DMS53 treated with DMSO at 0.1 percent for 48 hours (cell line): ENCODE measurements around the gene ABCD1.
"Not testable (repeated sequence)": the region's sequence is repeated elsewhere in the genome, so short reads cannot be mapped to it uniquely, and the experiment has no call there.

ENCODE experiments used
- DNase-seq: peaks from one replicate; lab custom pipeline; 2025; ENCODE audit not compliant: unreplicated experiment; lab: John Stamatoyannopoulos, UW

The ABCD1 gene

DNA sequence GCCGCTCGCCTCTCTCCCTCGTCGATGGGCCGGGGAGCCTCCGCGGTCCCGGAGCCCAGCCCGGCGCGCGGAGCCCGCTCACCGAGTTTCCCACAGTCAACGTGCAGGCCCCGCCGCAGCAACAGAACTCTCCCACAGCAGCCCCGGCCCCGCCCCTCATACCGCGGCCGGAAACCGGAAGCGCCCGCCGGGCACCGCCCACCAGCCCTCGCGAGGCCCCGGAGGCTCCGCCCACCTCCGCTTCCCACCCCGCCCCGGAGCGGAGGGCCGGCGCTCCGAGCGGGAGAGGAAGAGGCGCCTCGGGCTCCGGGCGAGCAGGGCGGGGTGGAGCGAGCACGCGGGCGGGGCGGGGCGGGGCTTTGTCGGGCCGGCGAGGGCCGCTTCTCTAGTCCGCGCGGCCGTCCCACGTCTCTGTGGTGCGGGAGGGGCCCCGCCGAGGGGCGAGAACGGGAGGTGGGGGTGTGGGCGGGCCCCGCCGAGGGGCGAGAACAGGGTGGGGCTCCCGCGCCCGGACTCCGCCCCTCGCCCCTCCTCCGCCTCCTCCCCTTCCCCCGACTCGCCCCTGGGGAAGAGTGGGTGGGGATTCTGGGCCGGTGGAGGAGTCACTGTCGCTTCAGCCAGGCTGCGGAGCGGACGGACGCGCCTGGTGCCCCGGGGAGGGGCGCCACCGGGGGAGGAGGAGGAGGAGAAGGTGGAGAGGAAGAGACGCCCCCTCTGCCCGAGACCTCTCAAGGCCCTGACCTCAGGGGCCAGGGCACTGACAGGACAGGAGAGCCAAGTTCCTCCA is at the start of gene ABCD1, which contains the start of gene BCAP31:
Gene ABCD1, plus strand, starts transcription at position 605 of the 787 bp plus-strand sequence. CDS start 411 bp downstream, outside the sequence.
Gene BCAP31, minus strand, starts transcription at position 136 of the 787 bp plus-strand sequence. CDS start 1,143 bp downstream, outside the sequence.
- DNase-seq, result peak; percentile 71

DNA sequence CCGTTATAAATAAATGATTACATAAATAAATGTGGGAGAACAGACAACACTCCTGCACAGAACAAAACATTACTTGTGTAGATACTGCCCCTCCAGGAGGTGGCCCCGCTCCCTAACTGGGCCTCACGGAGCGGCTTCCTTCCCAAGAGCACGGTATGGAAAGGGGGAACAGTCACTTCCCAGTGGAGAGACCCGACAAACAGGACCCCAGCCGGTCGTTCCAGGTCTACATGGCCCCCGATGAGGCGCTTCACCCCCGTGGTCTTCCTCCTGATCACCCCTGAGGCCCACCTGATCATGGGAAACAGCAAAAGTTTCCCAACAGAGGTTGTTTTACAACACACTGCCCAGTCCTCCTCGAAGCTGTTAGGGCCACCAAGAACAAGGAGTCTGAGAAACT is 43.5 kb upstream of the ABCD1 start:
- DNase-seq, result no peak

DNA sequence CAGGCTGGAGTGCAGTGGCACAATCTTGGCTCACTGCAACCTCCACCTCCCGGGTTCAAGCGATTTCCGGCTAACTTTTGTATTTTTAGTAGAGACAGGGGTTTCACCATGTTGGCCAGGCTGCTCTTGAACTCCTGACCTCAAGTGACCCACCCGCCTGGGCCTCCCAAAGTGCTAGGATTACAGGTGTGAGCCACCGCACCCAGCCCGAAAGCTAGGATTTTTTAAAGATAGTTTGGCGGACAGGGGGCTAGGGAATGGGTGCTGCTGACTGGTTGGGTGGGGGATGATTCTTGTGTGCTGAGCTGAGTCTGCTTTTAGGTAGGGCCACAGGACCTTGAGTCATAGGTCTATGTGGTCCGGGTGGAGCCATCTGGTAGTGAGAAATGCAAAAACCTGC is 41.2 kb upstream of the ABCD1 start:
- not testable (repeated sequence) for DNase-seq

DNA sequence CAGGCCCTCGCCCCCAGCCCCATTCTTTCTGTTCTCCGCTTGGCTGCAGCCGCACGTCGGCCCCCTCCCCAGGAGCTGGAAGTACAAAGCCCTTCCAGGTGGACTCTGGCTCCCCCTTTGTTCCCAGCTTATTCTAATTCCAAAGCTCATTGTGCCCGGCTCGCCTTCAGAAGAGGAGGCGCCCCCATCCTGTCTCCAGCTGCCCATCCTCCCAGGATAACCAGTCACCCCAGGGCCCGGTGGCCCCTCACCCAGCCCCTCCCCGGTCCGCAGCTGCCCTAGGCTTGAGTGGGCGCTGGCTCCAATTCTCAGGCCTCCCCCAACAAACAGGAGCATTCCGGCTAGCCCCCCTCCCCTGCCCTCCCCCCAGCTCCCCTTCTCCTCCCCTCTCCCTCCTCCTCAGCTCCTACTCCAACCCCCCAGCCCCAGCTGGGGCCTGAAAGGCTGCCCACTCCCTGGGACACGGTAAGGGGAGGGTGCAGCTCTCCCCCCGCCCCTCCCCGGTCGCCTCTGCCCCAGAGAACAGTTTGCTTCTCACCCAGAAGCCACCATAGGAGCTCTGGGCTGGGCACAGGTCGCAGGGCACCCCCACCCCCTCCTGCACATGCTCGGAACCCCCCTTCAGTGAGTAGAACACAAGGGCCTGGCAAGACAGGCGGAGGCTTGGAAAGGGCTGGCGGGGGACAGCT is 40.0 kb upstream of the ABCD1 start:
- DNase-seq, result no peak

DNA sequence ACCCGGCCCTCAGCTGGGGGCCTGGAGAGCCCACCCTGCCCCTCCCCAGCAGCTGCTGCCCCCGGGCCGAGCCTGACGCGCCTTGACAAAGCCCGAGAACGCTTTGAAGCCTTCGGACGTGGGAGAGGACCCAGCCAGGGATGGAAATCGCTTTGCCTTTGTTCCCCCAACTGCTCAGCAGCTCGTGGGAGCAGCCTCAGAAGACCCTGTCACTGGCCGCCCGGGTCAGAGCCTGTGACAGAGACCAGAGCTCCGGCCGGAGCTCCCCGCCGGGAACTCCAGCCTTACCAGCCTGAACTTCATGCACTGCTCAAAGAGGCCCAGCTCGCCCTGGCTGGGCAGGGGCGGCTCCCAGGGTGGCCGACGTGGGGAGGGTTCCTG is 39.5 kb upstream of the ABCD1 start:
- DNase-seq, result no peak

DNA sequence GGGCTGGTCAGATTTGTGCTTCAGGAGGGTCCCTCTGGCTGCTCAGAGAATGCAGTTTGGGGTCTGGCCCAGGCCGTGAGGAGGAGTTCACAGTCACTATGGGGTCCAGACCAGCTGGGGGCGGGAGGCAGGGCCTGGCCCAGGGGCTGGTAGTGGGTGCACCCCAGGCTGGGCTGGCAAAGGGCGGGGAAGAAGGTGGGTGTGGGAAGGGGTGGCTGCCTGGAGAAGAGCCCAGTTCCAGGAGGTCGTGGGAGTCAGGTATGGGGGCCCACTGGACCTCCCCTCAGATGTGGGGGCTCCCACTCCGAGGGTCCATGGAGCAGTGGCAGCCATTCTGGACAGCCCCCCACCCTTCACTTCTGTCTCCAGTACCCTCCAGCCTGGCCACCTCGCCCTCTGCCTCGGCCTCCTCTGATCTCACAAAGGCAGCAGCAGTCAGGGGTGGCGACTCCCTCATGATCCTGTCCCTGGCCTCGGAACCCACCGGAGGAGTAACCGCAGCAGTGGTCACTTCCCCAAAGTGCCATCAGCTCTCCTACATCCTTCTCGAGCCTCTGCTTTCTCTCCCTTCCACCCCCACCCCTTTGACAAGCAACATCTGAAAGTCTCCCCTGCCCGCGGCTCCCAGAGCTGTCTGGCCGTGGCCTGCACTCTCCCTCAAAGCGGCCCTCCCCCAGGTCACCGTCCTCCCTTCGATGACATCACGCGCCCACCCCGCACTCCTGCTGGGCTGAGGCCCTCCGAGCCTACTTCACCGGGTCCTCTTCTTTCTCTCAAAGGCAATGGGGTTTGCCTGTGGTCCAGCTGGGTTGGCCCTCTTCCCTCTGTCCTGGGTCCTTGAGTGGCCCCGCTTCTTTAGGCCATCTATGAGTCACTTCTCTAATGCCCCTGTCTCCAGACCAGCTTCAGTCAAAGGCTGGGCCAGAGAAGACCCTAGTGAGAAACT is 38.6 kb upstream of the ABCD1 start:
- DNase-seq, result no peak

DNA sequence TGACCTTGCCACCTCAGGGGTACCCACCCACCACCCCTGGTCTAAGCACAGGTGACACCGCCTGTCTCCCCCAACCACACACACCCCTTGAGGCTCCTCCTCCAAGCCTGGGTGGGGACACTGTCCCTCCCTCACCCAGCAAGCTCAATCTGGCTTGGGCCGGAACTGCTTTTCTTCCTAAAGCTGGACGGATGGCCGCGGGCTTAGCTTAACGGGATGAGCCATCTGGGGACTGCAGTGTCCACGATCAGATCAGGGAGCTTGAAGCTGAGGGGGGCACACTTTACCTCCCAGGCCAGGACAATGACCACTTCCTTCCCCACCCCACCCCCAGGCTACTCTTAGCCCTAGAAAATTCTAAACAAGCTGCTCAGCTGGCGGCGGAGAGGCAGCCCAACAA is 37.9 kb upstream of the ABCD1 start:
- DNase-seq, result no peak

DNA sequence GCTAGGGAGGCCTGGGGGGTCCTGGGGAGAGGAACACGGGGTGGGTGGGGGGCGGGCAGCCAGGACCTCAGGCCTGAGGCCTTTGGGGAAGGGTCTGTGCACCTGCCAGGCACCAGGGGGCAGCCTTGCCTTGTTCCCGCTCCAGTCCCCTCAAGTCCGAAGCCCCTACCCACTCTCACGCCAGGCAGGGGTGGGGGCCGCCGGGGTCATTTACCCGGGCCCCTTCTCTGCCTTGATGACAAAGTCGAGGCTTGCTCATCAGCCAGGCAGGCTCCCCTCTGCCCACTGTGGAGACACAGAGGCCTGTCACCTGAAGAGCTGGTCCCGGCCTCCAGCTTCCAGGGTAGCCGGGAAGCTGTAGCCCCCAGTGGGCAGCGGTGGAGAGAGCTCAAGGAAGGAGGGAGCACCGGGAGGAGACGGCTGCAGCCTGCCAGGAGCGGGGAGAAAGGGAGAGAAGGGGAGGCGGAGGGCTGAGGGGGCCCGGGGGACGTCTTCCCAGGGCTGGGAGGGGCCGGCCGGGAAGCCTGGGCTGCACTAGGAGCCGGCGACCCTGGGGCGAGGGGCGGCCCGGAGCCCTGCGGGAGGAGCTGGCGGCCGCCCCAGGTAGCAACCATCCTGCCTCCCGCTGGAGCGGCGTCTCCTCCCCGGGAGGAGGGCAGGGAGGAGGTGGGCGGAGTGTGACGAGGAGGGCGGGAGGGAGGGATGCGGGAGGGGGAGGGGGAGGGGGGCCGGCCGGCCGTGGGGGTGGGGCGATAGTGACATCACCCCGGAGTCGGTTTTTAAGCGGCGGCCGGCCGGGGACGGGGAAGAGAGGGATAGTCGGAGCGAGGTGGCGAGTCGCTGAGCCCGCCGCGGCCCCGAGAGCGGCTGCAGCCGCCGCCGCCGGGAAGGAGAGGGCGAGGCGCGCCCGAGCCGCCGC is 37.3 kb upstream of the ABCD1 start, which contains the start of gene SLC6A8:
Gene SLC6A8, plus strand, starts transcription at position 806 of the 919 bp plus-strand sequence. CDS start 649 bp downstream, outside the sequence.
- DNase-seq, result peak; percentile 20

DNA sequence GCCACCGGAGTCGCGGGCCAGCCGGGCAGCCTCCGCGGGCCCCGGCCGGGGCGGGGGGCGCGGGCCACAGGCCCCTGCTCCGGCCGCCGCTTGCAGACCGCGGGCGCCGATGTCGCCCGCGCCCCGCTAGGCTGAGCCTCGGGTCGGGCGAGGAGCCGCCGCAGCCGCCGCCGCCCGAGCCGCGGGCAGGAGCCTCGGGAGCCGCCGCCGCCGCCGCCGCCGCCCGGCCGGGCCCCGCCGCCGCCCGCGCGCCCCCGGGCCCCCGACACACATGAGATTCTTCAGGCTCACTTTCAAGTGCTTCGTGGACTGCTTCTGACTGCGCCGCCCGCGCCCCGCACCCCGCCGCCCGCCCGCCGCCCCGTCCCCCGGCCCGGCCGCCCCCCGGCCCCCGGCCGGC is 36.6 kb upstream of the ABCD1 start:
- no peak for DNase-seq

DNA sequence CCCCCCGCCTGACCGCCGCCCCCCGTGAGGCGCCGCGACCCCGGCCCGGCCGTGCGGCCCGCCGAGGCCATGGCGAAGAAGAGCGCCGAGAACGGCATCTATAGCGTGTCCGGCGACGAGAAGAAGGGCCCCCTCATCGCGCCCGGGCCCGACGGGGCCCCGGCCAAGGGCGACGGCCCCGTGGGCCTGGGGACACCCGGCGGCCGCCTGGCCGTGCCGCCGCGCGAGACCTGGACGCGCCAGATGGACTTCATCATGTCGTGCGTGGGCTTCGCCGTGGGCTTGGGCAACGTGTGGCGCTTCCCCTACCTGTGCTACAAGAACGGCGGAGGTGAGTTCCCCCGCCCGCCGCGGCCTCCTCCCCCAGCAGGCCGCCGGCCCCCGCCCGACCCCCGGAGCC is 36.1 kb upstream of the ABCD1 start:
- no peak for DNase-seq

DNA sequence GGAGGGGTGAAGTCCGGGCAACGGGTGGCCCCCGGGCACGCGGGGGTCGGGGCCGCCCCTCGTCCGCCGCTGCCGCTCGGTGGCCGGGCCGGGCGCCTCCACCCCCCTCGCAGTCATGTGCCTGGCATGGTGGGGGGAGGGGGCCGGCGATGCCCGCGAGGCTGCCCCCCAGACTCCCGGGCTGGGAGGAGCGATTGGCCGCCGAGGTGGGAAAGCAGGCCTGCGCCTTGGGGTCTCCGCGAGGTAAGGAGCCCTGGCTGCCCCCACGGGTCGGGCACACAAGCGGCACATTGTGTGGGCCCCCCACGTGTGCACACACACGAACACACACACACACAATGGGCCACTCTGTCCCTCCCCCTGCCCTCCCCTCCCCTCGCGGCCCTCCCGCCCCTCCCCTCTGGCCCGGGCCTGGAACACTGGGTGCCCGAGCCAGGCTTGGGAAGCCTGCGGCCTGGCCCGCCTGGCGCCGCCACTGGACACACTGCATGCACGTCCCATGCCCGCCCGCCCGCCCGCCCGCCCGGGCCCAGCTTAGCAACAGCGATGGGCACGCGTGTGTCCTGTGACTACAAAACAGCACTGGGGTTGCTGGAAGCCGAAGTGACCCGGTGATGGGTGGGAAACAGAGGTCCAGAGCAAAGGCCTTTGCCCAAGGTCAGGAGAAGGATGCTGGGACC is 35.6 kb upstream of the ABCD1 start:
- DNase-seq, result no peak

DNA sequence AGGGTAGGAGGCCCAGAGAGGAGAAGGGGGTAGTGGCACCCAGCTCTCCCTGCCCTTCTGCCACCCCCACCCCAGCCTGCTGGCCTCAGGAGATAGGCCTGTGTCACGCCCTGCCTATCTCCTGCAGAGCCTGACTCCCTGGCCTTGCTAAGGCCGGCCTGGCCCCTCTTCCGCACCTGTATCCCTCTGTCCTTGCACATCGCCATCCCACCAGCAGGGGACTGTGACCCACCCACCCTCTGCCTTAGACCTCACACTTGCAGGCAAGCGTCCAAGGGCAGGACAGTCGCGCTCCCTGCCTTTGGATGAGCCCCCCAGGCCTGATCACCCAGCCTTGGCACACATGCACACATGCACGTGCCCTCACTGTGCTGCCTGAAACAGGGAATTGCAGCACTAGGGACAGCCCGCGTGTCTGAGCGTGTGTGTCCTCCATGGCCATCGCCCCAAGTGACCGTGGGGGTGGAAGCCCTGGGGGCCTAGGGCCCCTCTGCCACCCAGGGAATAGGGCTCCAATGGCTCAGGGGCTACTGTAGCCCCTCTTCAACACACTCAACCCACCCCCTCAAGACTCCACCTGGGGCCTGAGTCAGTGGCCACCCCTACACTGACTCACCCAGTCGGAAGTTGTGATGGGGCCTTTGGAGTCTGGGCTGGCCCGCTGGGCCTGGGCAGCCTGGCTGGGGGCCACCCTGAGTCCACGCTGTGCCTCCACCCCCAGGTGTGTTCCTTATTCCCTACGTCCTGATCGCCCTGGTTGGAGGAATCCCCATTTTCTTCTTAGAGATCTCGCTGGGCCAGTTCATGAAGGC is 34.8 kb upstream of the ABCD1 start:
- no peak for DNase-seq

DNA sequence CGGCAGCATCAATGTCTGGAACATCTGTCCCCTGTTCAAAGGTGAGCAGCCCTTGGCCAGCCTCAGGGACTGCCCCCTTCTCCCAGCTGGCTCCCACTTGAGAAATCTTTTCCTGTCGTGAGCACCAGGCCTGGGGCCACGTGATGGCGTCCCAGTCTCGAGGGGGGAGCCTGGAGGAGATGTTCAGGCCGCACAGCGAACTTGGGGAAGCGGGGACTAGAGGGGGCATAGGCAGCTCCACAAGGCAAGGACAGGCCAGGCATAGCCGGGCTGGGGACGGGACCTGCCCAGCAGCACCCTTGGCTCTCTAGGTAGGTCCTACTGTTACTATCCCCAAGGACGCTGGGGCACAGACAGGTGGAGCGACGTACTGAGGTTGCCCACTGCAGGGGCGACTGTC is 34.2 kb upstream of the ABCD1 start:
- DNase-seq, result no peak

DNA sequence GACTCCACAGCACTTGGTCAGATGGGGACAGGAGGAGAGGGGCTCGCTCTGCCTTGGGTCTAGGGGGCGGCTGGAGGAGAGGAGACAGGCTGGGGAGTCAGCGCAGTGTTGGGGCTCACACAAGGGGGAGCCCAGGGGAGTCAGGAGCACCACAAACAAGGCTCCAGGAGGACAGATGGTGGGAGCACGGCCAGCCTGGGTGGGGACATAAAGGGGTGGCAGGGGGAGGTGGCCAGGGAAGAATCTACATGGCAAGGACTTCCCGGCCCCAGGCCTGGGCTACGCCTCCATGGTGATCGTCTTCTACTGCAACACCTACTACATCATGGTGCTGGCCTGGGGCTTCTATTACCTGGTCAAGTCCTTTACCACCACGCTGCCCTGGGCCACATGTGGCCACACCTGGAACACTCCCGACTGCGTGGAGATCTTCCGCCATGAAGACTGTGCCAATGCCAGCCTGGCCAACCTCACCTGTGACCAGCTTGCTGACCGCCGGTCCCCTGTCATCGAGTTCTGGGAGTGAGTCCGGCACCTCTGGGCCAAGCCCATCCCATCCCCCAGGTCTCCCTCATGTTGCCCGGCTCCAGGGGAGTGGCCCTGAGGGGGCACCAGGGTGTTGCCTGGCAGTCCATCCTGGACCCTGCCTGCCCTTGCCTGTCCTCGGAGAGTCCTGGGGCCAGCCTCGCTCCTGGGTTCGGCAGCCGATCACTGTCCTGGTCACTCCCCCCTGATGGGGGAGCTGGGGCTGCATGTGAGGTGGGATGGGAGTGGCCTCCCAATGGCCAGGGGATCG is 33.4 kb upstream of the ABCD1 start:
- not testable (repeated sequence) for DNase-seq

DNA sequence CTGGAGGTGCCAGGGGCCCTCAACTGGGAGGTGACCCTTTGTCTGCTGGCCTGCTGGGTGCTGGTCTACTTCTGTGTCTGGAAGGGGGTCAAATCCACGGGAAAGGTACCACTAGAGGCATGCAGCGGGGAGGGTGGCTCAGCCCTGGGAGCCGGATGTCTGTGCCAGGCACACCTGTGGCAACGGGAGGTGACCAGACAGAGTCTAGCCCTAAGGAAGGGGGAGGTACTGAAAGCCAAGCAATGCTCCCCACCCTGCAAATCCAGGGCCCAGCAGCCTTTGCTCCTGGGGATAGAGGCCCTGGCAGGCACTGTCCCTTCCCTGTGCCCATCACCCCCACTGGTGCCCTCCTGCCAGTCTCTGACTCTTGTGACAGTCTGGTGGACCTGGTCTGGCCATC is 32.7 kb upstream of the ABCD1 start:
- no peak for DNase-seq

DNA sequence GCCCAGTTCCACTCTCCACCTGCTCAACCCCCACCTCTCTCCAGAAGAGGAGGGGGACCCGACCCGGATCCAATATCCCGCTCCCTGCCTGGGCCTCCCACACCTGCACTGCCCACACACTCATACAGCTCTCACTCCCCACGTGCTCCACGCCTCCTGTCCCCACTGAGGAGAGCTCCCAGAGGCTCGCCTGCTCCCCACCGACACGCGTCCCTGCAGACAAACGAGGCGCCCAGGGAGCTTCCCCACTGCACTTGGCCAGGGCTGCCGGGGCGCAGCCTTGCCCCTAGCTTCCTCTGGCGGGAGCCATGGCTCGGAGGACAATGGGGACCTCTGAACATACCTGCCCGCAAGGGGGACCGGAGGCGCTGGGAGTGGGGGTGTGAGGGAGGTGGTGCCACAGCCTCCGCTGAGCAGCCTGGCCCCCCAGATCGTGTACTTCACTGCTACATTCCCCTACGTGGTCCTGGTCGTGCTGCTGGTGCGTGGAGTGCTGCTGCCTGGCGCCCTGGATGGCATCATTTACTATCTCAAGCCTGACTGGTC is 32.0 kb upstream of the ABCD1 start:
- DNase-seq, result no peak

DNA sequence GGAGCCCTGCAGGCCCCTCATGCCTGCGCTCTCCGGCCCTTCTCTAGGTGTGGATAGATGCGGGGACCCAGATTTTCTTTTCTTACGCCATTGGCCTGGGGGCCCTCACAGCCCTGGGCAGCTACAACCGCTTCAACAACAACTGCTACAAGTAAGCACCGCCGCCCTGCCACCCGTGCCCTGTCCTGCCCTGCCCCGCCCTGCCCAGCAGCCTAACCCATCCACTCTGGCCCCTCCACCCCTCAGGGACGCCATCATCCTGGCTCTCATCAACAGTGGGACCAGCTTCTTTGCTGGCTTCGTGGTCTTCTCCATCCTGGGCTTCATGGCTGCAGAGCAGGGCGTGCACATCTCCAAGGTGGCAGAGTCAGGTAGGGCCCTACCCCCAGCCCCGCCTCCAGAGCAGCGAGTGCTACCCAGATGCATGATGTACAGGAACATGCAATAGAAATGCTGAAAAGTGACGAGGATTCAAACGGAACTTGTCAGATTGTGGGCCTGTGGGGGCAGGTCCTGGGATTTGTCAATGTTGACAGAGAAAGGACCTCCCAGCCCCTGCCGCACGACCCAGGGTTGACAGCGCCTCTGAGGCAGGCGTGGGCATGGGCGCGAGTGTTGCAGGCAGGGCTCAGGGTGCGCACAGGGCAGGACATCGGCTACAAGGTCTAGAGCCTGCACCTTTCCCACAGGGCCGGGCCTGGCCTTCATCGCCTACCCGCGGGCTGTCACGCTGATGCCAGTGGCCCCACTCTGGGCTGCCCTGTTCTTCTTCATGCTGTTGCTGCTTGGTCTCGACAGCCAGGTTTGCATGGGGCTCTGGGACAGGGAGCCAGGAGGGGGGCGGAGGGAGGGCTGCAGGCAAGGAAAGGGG is 31.2 kb upstream of the ABCD1 start:
- no peak for DNase-seq
